Activated CD8-positive, alpha-beta T cell treated with anti-CD3 and anti-CD28 coated beads for 36 hours (primary cell): Measurements from ENCODE around the gene GIMAP5. TPM values are rescaled to one million over a fixed set of nuclear protein-coding genes. Genes with fewer than 3 reads are reported as not detected.
A peak's percentile ranks its signal among the peaks of the same experiment; 100 is the strongest.

ENCODE experiments used
- ATAC-seq: fragments of 200-7000 bp; cut with Tn5 transposase; one replicate; pipeline ENCODE4 v1.10.0; 2021; ENCODE audit warnings: mild to moderate bottlenecking, moderate library complexity
- CTCF ChIA-PET: fragments of 350-600 bp; sonication (Branson Sonifier 250); formaldehyde crosslinking; loops from one replicate; lab custom pipeline; 2021; ENCODE audit warnings: antibody characterized with exemption; lab: Charles Lee
- POLR2A ChIA-PET: fragments of 350-600 bp; sonication (Branson Sonifier 250); formaldehyde crosslinking; loops from one replicate; lab custom pipeline; 2021; ENCODE audit warnings: antibody characterized with exemption; lab: Charles Lee
- DNase-seq: peaks from one replicate; pipeline ENCODE4 v3.0.0-alpha.2; 2020
- H3K27ac Mint-ChIP-seq: one replicate; pipeline ENCODE4 v1.8.0; 2021; ENCODE audit warnings: mild to moderate bottlenecking, mixed read lengths
- H3K27me3 Mint-ChIP-seq: one replicate; pipeline ENCODE4 v1.8.0; 2021; ENCODE audit warnings: mixed read lengths
- H3K36me3 Mint-ChIP-seq: one replicate; pipeline ENCODE4 v1.8.0; 2021; ENCODE audit warnings: low read depth, mixed read lengths
- H3K4me1 Mint-ChIP-seq: one replicate; pipeline ENCODE4 v1.8.0; 2021; ENCODE audit warnings: low read depth, mixed read lengths
- H3K4me3 Mint-ChIP-seq: one replicate; pipeline ENCODE4 v1.8.0; 2021; ENCODE audit warnings: mild to moderate bottlenecking, moderate library complexity, mixed read lengths
- H3K9me3 Mint-ChIP-seq: one replicate; pipeline ENCODE4 v1.8.0; 2021; ENCODE audit warnings: mixed read lengths
- intact Hi-C: fragments of 100-400 bp; cut with micrococcal nuclease; formaldehyde crosslinking; loops from one replicate; pipeline ENCODE4 v1.10.0; 2022
- total RNA-seq, 2 experiments: library from RNA; stranded (reverse); gene quantifications; one replicate each; pipeline ENCODE4 v1.2.3, GENCODE V29; 2021
- TF ChIP-seq, protein P1 (sequence below): fragments of 200-600 bp; IDR thresholded peaks from one replicate; pipeline ENCODE4 v1.8.0; 2022; ENCODE audit warnings: antibody characterized with exemption, mild to moderate bottlenecking

Gene GIMAP5
- total RNA-seq, 2 experiments from 2014 or later, result 37.6 to 40.7 TPM

GRCh38 chr7:150722431-150722931, 14.7 kb upstream of the GIMAP5 start:
- H3K27ac Mint-ChIP-seq, result peak overlapping the region; percentile 78
- ChIA-PET POLR2A (interaction anchor here (0.6 to 1.7 kb wide), 6 partner anchors 9 to 57 kb away, joined by 3 to 8 read pairs (median 4); partner anchors contain the start of gene GIMAP5), CTCF (interaction anchor here (0.7 to 2.1 kb wide), 5 partner anchors 10 to 274 kb away, joined by 3 to 9 read pairs (median 4); no protein-coding TSS in a partner anchor)
- DNase-seq (no peak), ATAC-seq (no peak)
- intact Hi-C loops, result no loop called here
- peaks cover 94% of the 10 kb centered on the region for H3K36me3 Mint-ChIP-seq
- peaks cover 63% of the 10 kb centered on the region for H3K4me1 Mint-ChIP-seq
- peaks cover 18% of the 10 kb centered on the region for H3K9me3 Mint-ChIP-seq
- no peaks in the 10 kb centered on the region for H3K27me3 Mint-ChIP-seq
- H3K4me3 Mint-ChIP-seq, result peak overlapping the region; percentile 58
- TF ChIP-seq, protein P1, sequence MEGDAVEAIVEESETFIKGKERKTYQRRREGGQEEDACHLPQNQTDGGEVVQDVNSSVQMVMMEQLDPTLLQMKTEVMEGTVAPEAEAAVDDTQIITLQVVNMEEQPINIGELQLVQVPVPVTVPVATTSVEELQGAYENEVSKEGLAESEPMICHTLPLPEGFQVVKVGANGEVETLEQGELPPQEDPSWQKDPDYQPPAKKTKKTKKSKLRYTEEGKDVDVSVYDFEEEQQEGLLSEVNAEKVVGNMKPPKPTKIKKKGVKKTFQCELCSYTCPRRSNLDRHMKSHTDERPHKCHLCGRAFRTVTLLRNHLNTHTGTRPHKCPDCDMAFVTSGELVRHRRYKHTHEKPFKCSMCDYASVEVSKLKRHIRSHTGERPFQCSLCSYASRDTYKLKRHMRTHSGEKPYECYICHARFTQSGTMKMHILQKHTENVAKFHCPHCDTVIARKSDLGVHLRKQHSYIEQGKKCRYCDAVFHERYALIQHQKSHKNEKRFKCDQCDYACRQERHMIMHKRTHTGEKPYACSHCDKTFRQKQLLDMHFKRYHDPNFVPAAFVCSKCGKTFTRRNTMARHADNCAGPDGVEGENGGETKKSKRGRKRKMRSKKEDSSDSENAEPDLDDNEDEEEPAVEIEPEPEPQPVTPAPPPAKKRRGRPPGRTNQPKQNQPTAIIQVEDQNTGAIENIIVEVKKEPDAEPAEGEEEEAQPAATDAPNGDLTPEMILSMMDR, result no peak

DNA sequence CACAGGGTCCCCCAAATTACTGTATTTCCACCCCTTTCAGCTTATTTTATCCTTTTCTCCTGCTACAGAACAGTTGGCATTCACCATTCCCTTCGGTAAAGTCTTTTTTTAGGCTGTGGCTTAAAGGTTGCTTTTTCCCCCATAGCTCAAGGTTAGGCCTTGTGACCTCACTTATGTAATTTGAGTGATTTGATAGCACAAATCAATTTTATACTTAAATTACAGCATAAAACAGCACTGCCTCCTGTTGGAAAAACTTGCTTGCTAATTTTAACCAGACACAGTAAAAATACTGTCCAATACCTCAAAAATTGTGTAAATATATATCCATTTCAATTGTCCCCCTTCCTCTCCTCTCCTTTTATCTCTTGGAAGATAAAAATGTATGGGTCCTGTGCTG, 13.8 kb upstream of the GIMAP5 start:
- Mint-ChIP-seq H3K36me3 (peaks cover 95% of the 10 kb centered on the region), H3K4me1 (peaks cover 65% of the 10 kb centered on the region), H3K9me3 (peaks cover 28% of the 10 kb centered on the region), H3K4me3 (peak overlapping the region; percentile 58), H3K27ac (peak overlapping the region; percentile 78), H3K27me3 (no peaks in the 10 kb centered on the region)
- TF ChIP-seq, protein P1, result no peak
- DNase-seq, result no peak
- intact Hi-C loops, result no loop called here
- ChIA-PET CTCF (interaction anchor here (0.6 to 2.1 kb wide), 7 partner anchors 9 to 274 kb away, joined by 3 to 9 read pairs (median 3); no protein-coding TSS in a partner anchor), POLR2A (interaction anchor here (1.5 to 1.7 kb wide), 2 partner anchors 12 to 58 kb away, joined by 3 to 5 read pairs; no protein-coding TSS in a partner anchor)
- ATAC-seq, result no peak

GRCh38 chr7:150727381-150727780, 9.8 kb upstream of the GIMAP5 start:
- TF ChIP-seq, protein P1, result no peak
- DNase-seq, result no peak
- Mint-ChIP-seq H3K27ac (peak overlapping the region; percentile 60), H3K4me3 (no peak overlapping the region), H3K9me3 (peaks cover 35% of the 10 kb centered on the region), H3K36me3 (peaks cover 65% of the 10 kb centered on the region), H3K27me3 (no peaks in the 10 kb centered on the region), H3K4me1 (peaks cover 58% of the 10 kb centered on the region)
- ChIA-PET CTCF (interaction anchor here (2.0 kb wide), 1 partner anchor 12 kb away, joined by 11 read pairs; the partner anchor contains the start of gene GIMAP1), POLR2A (interaction anchor here (0.6 to 1.4 kb wide), 2 partner anchors 11 to 54 kb away, joined by 3 to 4 read pairs; no protein-coding TSS in a partner anchor)
- intact Hi-C loops, result no loop called here
- ATAC-seq, result no peak

- ATAC-seq (no peak), DNase-seq (no peak)
- TF ChIP-seq, protein P1, result no peak
- H3K4me3 Mint-ChIP-seq, result no peak overlapping the region
- H3K27me3 Mint-ChIP-seq, result no peaks in the 10 kb centered on the region
- H3K36me3 Mint-ChIP-seq, result peaks cover 59% of the 10 kb centered on the region
- H3K27ac Mint-ChIP-seq, result peak overlapping the region; percentile 34
- peaks cover 60% of the 10 kb centered on the region for H3K4me1 Mint-ChIP-seq
- peaks cover 35% of the 10 kb centered on the region for H3K9me3 Mint-ChIP-seq
- CTCF ChIA-PET, result interaction anchor here (2.0 to 5.7 kb wide), 2 partner anchors 11 to 13 kb away, joined by 11 to 42 read pairs; partner anchors contain the start of gene GIMAP1
- POLR2A ChIA-PET, result interaction anchor here (0.6 kb wide), 1 partner anchor 55 kb away, joined by 3 read pairs; no protein-coding TSS in a partner anchor
- intact Hi-C loops, result no loop called here
Observed at GRCh38 chr7:150728011-150728410, 9.2 kb upstream of the GIMAP5 start.

GRCh38 chr7:150728609-150729008, 8.6 kb upstream of the GIMAP5 start:
- Mint-ChIP-seq H3K4me3 (no peak overlapping the region), H3K36me3 (peaks cover 53% of the 10 kb centered on the region), H3K27ac (peak overlapping the region; percentile 57), H3K9me3 (peaks cover 35% of the 10 kb centered on the region), H3K27me3 (no peaks in the 10 kb centered on the region), H3K4me1 (peaks cover 61% of the 10 kb centered on the region)
- ATAC-seq, result no peak
- CTCF ChIA-PET, result interaction anchor here (1.1 to 5.7 kb wide), 2 partner anchors 12 to 226 kb away, joined by 3 to 42 read pairs; partner anchors contain the start of gene GIMAP1
- no peak for DNase-seq
- TF ChIP-seq, protein P1, result no peak
- POLR2A ChIA-PET, result interaction anchor here (0.9 kb wide), 1 partner anchor 14 kb away, joined by 3 read pairs; no protein-coding TSS in a partner anchor
- intact Hi-C loops, result no loop called here
